ENCODE data around the gene GCHFR. TPM values are rescaled to one million over a fixed set of nuclear protein-coding genes. Genes with fewer than 3 reads are reported as not detected.

GCHFR gene
- total RNA-seq, 1 experiment from 2014 or later: 1.5 TPM

DNA sequence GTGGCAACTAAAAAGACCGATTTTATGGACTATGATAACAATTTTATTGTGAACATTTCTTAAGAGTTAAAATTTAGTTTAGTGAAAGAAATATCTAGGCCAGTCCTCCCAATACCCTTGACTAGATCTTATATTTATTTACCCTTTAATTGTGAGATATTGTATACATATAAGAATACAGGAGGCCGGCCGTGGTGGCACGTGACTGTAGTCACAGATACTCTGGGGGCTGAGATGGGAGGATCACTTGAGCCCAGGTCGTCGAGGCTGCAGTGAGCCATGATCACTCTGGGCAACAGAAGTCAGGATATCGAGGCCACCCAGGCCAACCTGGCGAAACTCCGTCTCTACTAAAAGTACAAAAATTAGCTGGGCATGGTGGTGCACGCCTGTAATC lies 8.1 kb upstream of the GCHFR start:
- peaks cover 7 to 17% of the 10 kb centered on the region in 2 experiments for H3K4me1 ChIP-seq (ENCODE audit: control insufficient read depth in 1 of 2, insufficient read depth in 2 of 2, low read length in 2 of 2)
- peak overlapping the region; percentile 79 for H3K9ac ChIP-seq (ENCODE audit: low read length)
- TF ChIP-seq EZH2 (IDR thresholded peaks at IDR 0.05): no peak
- TF ChIP-seq SIN3A (IDR thresholded peaks at IDR 0.05; ENCODE audit: low read depth): no peak
- TF ChIP-seq, protein P1, sequence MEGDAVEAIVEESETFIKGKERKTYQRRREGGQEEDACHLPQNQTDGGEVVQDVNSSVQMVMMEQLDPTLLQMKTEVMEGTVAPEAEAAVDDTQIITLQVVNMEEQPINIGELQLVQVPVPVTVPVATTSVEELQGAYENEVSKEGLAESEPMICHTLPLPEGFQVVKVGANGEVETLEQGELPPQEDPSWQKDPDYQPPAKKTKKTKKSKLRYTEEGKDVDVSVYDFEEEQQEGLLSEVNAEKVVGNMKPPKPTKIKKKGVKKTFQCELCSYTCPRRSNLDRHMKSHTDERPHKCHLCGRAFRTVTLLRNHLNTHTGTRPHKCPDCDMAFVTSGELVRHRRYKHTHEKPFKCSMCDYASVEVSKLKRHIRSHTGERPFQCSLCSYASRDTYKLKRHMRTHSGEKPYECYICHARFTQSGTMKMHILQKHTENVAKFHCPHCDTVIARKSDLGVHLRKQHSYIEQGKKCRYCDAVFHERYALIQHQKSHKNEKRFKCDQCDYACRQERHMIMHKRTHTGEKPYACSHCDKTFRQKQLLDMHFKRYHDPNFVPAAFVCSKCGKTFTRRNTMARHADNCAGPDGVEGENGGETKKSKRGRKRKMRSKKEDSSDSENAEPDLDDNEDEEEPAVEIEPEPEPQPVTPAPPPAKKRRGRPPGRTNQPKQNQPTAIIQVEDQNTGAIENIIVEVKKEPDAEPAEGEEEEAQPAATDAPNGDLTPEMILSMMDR (IDR thresholded peaks at IDR 0.05 in 2 of 3, conservative IDR thresholded peaks at IDR 0.05 in 1 of 3; ENCODE audit: borderline replicate concordance in 1 of 3, insufficient read depth in 1 of 3, low read depth in 2 of 3, low read length in 2 of 3): no peak
- TF ChIP-seq REST (IDR thresholded peaks at IDR 0.05; ENCODE audit: low read depth): no peak
- no peak for TF ChIP-seq RAD21 (IDR thresholded peaks at IDR 0.05; ENCODE audit: low read depth)
- no peak for TF ChIP-seq SP1 (IDR thresholded peaks at IDR 0.05; ENCODE audit: low read depth)
- TF ChIP-seq ZNF274 (IDR thresholded peaks at IDR 0.05; ENCODE audit: low read depth, low read length): no peak
- TF ChIP-seq YY1 (IDR thresholded peaks at IDR 0.05; ENCODE audit: extremely low read depth, insufficient replicate concordance, low read depth, low read length): no peak
- no peak for TF ChIP-seq EZH2phosphoT487 (IDR thresholded peaks at IDR 0.05; ENCODE audit: borderline replicate concordance)
- TF ChIP-seq EGR1 (IDR thresholded peaks at IDR 0.05; ENCODE audit: low read depth): no peak
- no peaks in the 10 kb centered on the region for H3K27me3 ChIP-seq (ENCODE audit: insufficient read depth, low read length)
- H2AFZ ChIP-seq (ENCODE audit: low read depth, low read length, poor library complexity, severe bottlenecking): peak overlapping the region; percentile 86
- ChIA-PET POLR2A (no interaction called here), CTCF (no interaction called here), RAD21 (ENCODE audit: low non-redundant PET in 1 of 2, low total read pairs in 2 of 2, uncharacterized antibody in 2 of 2, unreplicated experiment in 2 of 2) (no interaction called here)
- H3K4me3 ChIP-seq (replicated peaks in 1 of 2; ENCODE audit: low read depth in 1 of 2, low read length in 2 of 2): peak overlapping the region; percentile 99
- H3K9me3 ChIP-seq (ENCODE audit: control insufficient read depth in 1 of 2, insufficient read depth in 1 of 2, low read depth in 1 of 2, low read length in 2 of 2): no peaks in the 10 kb centered on the region
- no peaks in the 10 kb centered on the region for H3K9me2 ChIP-seq (ENCODE audit: insufficient read depth)
- BruUV-seq (replicated peaks): no TSS peak
- peak overlapping the region; percentile 74 for H3K27ac ChIP-seq (ENCODE audit: low read depth, low read length)
- H4K20me1 ChIP-seq (ENCODE audit: insufficient read depth): no peaks in the 10 kb centered on the region
- H3K79me2 ChIP-seq (ENCODE audit: insufficient read depth, low read length): peaks cover 35% of the 10 kb centered on the region
- peaks cover 10% of the 10 kb centered on the region in 2 experiments; a peak in 3 of 4 replicates for H3K36me3 ChIP-seq (ENCODE audit: control insufficient read depth in 1 of 2, insufficient read depth in 2 of 2, low read length in 2 of 2)
- intact Hi-C loops (cut with micrococcal nuclease): no loop called here
- DNase-seq (ENCODE audit: low read depth, low spot score) (no peak), ATAC-seq (no peak)
- H3K4me2 ChIP-seq (ENCODE audit: low read length): peak overlapping the region; percentile 97

Measured in HCT116 (cell line).